Hair follicular keratinocyte (primary cell): ENCODE measurements around the gene ATPAF2. TPM values are rescaled to one million over a fixed set of nuclear protein-coding genes. Genes with fewer than 3 reads are reported as not detected.

ENCODE experiments used
- total RNA-seq: library from RNA; depleted of rRNA; stranded (reverse); fragments of >200 nt; gene quantifications from 2 replicates; pipeline ENCODE4 v1.2.3, GENCODE V29; 2015

Gene ATPAF2
- 15.5 and 15.8 TPM in 2 replicates for total RNA-seq

GRCh38 chr17:18038861-18039534 lies at the start of gene ATPAF2, which contains the start of gene GID4:
TSS of gene ATPAF2 (minus strand) at chr17:18039168. CDS start at chr17:18039013, 155 bp downstream.
TSS of gene GID4 (plus strand) at chr17:18039408. CDS start at chr17:18039465, 57 bp downstream.

GRCh38 chr17:18087610-18088491 lies 48.9 kb upstream of the ATPAF2 start, which contains the start of gene DRG2:
TSS of gene DRG2 (plus strand) at chr17:18087948. CDS start at chr17:18088024, 76 bp downstream.

GRCh38 chr17:17972126-17972951 lies 66.6 kb downstream of the ATPAF2 start, which contains the start of the genes DRC3 and TOM1L2:
TSS of gene DRC3 (plus strand) at chr17:17972862. CDS start at chr17:17977599, 4,737 bp downstream.
TSS of gene TOM1L2 (minus strand) at chr17:17972400. CDS start at chr17:17972313, 87 bp downstream.

Other genes with a start within 250 kb of the ATPAF2 start
- gene SREBF1, start 202.2 kb downstream of the ATPAF2 start, total RNA-seq = 92.7 and 111 TPM in 2 replicates
- gene TOM1L2, start 66.8 kb downstream of the ATPAF2 start, total RNA-seq = 23.3 and 25.3 TPM in 2 replicates
- gene DRC3, start 66.3 kb downstream of the ATPAF2 start, total RNA-seq = 0.15 and 0.55 TPM in 2 replicates
- gene GID4, start 240 bp upstream of the ATPAF2 start, total RNA-seq = 10.8 and 15.9 TPM in 2 replicates
- gene DRG2, start 48.8 kb upstream of the ATPAF2 start, total RNA-seq = 39.2 and 55.4 TPM in 2 replicates
- gene MYO15A, start 69.6 kb upstream of the ATPAF2 start, total RNA-seq = 0.38 and 1.6 TPM in 2 replicates
- gene ALKBH5, start 144.7 kb upstream of the ATPAF2 start, total RNA-seq = 77.3 and 88.1 TPM in 2 replicates
- 41.0 and 46.0 TPM in 2 replicates for gene LLGL1, start 186.5 kb upstream of the ATPAF2 start, total RNA-seq
- gene FLII, start 219.6 kb upstream of the ATPAF2 start, total RNA-seq = 378 and 446 TPM in 2 replicates
- gene MIEF2, start 221.5 kb upstream of the ATPAF2 start, total RNA-seq = 6.8 and 9.4 TPM in 2 replicates